NT2/D1 (cell line): ENCODE data around the gene GLS2.
A peak's percentile ranks its signal among the peaks of the same experiment; 100 is the strongest.

Experiments
- DNase-seq: peaks from one replicate; pipeline ENCODE4 v3.0.0-alpha.2; 2011; ENCODE audit warnings: low read depth, low spot score
- H3K27me3 ChIP-seq: 2 replicates; pipeline ENCODE4 v1.6.0; 2011; ENCODE audit warnings: mild to moderate bottlenecking; ENCODE audit not compliant: insufficient read length, insufficient read depth
- H3K36me3 ChIP-seq: 2 replicates; pipeline ENCODE4 v1.6.1; 2011; ENCODE audit warnings: mild to moderate bottlenecking, low read length, mixed read lengths; ENCODE audit not compliant: insufficient read depth, insufficient read length
- H3K4me1 ChIP-seq: 2 replicates; pipeline ENCODE4 v1.5.1; 2011; ENCODE audit not compliant: insufficient read depth, insufficient read length
- H3K4me3 ChIP-seq: 2 replicates; pipeline ENCODE4 v1.5.1; 2011; ENCODE audit warnings: low read depth; ENCODE audit not compliant: insufficient read length
- H3K9ac ChIP-seq: 2 replicates; pipeline ENCODE4 v1.6.0; 2011; ENCODE audit warnings: low read depth; ENCODE audit not compliant: insufficient read length
- H3K9me3 ChIP-seq: 2 replicates; pipeline ENCODE4 v1.5.1; 2011; ENCODE audit warnings: mild to moderate bottlenecking, low read length; ENCODE audit not compliant: insufficient read depth
- SUZ12 ChIP-seq: IDR thresholded peaks from 2 replicates; pipeline ENCODE4 v1.6.1; 2011; ENCODE audit not compliant: insufficient read length, insufficient read depth; ENCODE audit errors: extremely low read depth
- YY1 ChIP-seq: IDR thresholded peaks from 2 replicates; pipeline ENCODE4 v1.6.1; 2011; ENCODE audit not compliant: insufficient read length, insufficient read depth
- ZNF274 ChIP-seq: IDR thresholded peaks from 2 replicates; pipeline ENCODE4 v1.6.1; 2011; ENCODE audit warnings: mild to moderate bottlenecking, low read depth, low read length

GLS2 gene

GRCh38 chr12:56468216-56469006, 19.6 kb downstream of the GLS2 start, which contains the start of gene SPRYD4:
Gene SPRYD4 (plus strand): TSS chr12:56468578. CDS start chr12:56468592, 14 bp downstream.
- Histone ChIP-seq H3K9me3 (no peaks in the 10 kb centered on the region), H3K4me1 (no peaks in the 10 kb centered on the region), H3K4me3 (peak within 1 kb of the TSS; percentile 82), H3K27me3 (no peaks in the 10 kb centered on the region), H3K36me3 (peaks cover 43% of the 10 kb centered on the region), H3K9ac (peak within 1 kb of the TSS; percentile 89)
- DNase-seq = peak; percentile 90
- TF ChIP-seq ZNF274 (no peak), YY1 (peak; percentile 76)

- Histone ChIP-seq H3K9me3 (no peaks in the 10 kb centered on the region), H3K4me3 (no peak overlapping the region), H3K9ac (peak overlapping the region; percentile 17), H3K27me3 (no peaks in the 10 kb centered on the region), H3K4me1 (no peaks in the 10 kb centered on the region), H3K36me3 (no peaks in the 10 kb centered on the region)
- peak; percentile 62 for DNase-seq
- TF ChIP-seq ZNF274 (no peak), SUZ12 (no peak), YY1 (no peak)
Observed at GRCh38 chr12:56462565-56462964, 25.4 kb downstream of the GLS2 start.

GRCh38 chr12:56461235-56462159, 26.5 kb downstream of the GLS2 start:
- TF ChIP-seq SUZ12 (no peak), ZNF274 (no peak), YY1 (no peak)
- Histone ChIP-seq H3K4me3 (no peak overlapping the region), H3K4me1 (no peaks in the 10 kb centered on the region), H3K9ac (no peak overlapping the region), H3K9me3 (no peaks in the 10 kb centered on the region), H3K36me3 (no peaks in the 10 kb centered on the region), H3K27me3 (no peaks in the 10 kb centered on the region)
- DNase-seq = no peak

- no peaks in the 10 kb centered on the region for H3K36me3 ChIP-seq
- TF ChIP-seq ZNF274 = no peak
- TF ChIP-seq SUZ12 = no peak
- TF ChIP-seq YY1 = no peak
Observed at GRCh38 chr12:56457817-56458216, 30.1 kb downstream of the GLS2 start.

GRCh38 chr12:56454557-56454956, 33.4 kb downstream of the GLS2 start, which contains the start of gene MIP:
Gene MIP (minus strand): TSS chr12:56454657. CDS start chr12:56454613, 44 bp downstream.
- no peak within 1 kb of the TSS for H3K4me3 ChIP-seq
- no peaks in the 10 kb centered on the region for H3K36me3 ChIP-seq
- H3K27me3 ChIP-seq = no peaks in the 10 kb centered on the region
- no peaks in the 10 kb centered on the region for H3K9me3 ChIP-seq
- TF ChIP-seq ZNF274 (no peak), YY1 (no peak), SUZ12 (no peak)
- DNase-seq = no peak
- no peaks in the 10 kb centered on the region for H3K4me1 ChIP-seq
- H3K9ac ChIP-seq = no peak within 1 kb of the TSS

More at GRCh38 chr12:56457817-56458216, 30.1 kb downstream of the GLS2 start:
- Histone ChIP-seq H3K9ac (no peak overlapping the region), H3K4me3 (no peak overlapping the region), H3K4me1 (no peaks in the 10 kb centered on the region), H3K27me3 (no peaks in the 10 kb centered on the region), H3K9me3 (no peaks in the 10 kb centered on the region)
- DNase-seq = no peak

GRCh38 chr12:56451147-56451546, 36.8 kb downstream of the GLS2 start:
- DNase-seq = no peak
- H3K4me1 ChIP-seq = no peaks in the 10 kb centered on the region
- peaks cover 8% of the 10 kb centered on the region for H3K36me3 ChIP-seq
- no peak for TF ChIP-seq ZNF274
- no peak for TF ChIP-seq YY1
- TF ChIP-seq SUZ12 = no peak
- no peak overlapping the region for H3K9ac ChIP-seq
- no peaks in the 10 kb centered on the region for H3K27me3 ChIP-seq
- H3K4me3 ChIP-seq = no peak overlapping the region
- H3K9me3 ChIP-seq = no peaks in the 10 kb centered on the region

- DNase-seq = no peak
- Histone ChIP-seq H3K9me3 (no peaks in the 10 kb centered on the region), H3K36me3 (peaks cover 13% of the 10 kb centered on the region), H3K4me3 (no peak overlapping the region), H3K27me3 (no peaks in the 10 kb centered on the region), H3K9ac (no peak overlapping the region), H3K4me1 (no peaks in the 10 kb centered on the region)
- no peak for TF ChIP-seq YY1
- TF ChIP-seq SUZ12 = no peak
- no peak for TF ChIP-seq ZNF274
Observed at GRCh38 chr12:56450241-56450640, 37.7 kb downstream of the GLS2 start.
